HepG2 (cell line): ENCODE measurements around the gene TRIM4. TPM values are rescaled to one million over a fixed set of nuclear protein-coding genes. Genes with fewer than 3 reads are reported as not detected.
"Not testable (repeated sequence)": the region's sequence is repeated elsewhere in the genome, so short reads cannot be mapped to it uniquely, and the experiment has no call there.

Experiments
- ATAC-seq: fragments of 200-7000 bp; cut with Tn5 transposase; 3 replicates; pipeline ENCODE4 v1.9.1; 2020; ENCODE audit warnings: mild to moderate bottlenecking, moderate library complexity
- BruUV-seq: library from RNA; stranded (reverse); fragments of 400-500 nt; replicated peaks from 2 replicates; lab custom pipeline; 2021; lab: Mats Ljungman, UMichigan
- CTCF ChIA-PET: fragments of 300-600 bp; formaldehyde crosslinking; extraction: SDS; loops from one replicate; lab custom pipeline; 2021; ENCODE audit warnings: low total read pairs, inconsistent platforms, low intra/inter-chr PET ratio; lab: Yijun Ruan, JAX
- POLR2A ChIA-PET: fragments of 350-600 bp; sonication (Branson Sonifier 250); formaldehyde crosslinking; loops from one replicate; lab custom pipeline; 2020; ENCODE audit warnings: antibody characterized with exemption, inconsistent platforms; lab: Yijun Ruan, JAX
- DNase-seq: peaks from one replicate; pipeline ENCODE4 v3.0.0-alpha.2; 2015; ENCODE audit warnings: low spot score
- FAIRE-seq: peaks from 3 replicates; lab custom pipeline; 2011; peaks lifted over from hg19 to GRCh38; lab: Jason Lieb, UNC
- H2AFZ ChIP-seq: one replicate; pipeline ENCODE4 v1.6.1; 2011; ENCODE audit warnings: low read length, inconsistent platforms
- H3K27ac ChIP-seq: fragments of 300-600 bp; 3 replicates; pipeline ENCODE4 v1.8.0; 2011; ENCODE audit warnings: mixed run types, mild to moderate bottlenecking, mixed read lengths, low read length, inconsistent platforms; ENCODE audit not compliant: insufficient read depth; ENCODE audit errors: extremely low read length
- H3K27me3 ChIP-seq, 2 experiments: fragments of 200-600 bp in 1 of 2; 2 replicates in 1 of 2; 3 replicates in 1 of 2; pipeline versions ENCODE4 v1.6.0 to v1.8.0; 2011; ENCODE audit warnings: low read length in 2 of 2, mild to moderate bottlenecking in 2 of 2, moderate library complexity in 2 of 2, inconsistent platforms in 1 of 2; ENCODE audit not compliant: insufficient read depth in 2 of 2, control insufficient read depth in 1 of 2
- H3K36me3 ChIP-seq, 2 experiments: fragments of 200-600 bp in 1 of 2; replicated peaks in 1 of 2; 2 replicates in 1 of 2; 3 replicates in 1 of 2; pipeline versions ENCODE4 v1.5.1 to v1.8.0; 2011; ENCODE audit warnings: low read length in 2 of 2, inconsistent platforms in 1 of 2; ENCODE audit not compliant: insufficient read depth in 2 of 2, control insufficient read depth in 1 of 2
- H3K4me1 ChIP-seq: 2 replicates; pipeline ENCODE4 v1.5.1; 2012; ENCODE audit warnings: low read length, inconsistent platforms; ENCODE audit not compliant: insufficient read depth
- H3K4me2 ChIP-seq: 2 replicates; pipeline ENCODE4 v1.6.0; 2011; ENCODE audit warnings: low read depth, low read length, inconsistent platforms
- H3K4me3 ChIP-seq, 3 experiments: fragments of 200-600 bp in 1 of 3; sonication (generic), shearing (Covaris generic) in 1 of 3; replicated peaks in 1 of 3; 2 replicates each; pipeline ENCODE4 v1.5.1; 2011 to 2016; ENCODE audit warnings: low read length in 3 of 3, inconsistent platforms in 2 of 3, low read depth in 2 of 3, mild to moderate bottlenecking in 2 of 3, control low read depth in 1 of 3, mixed read lengths in 1 of 3; ENCODE audit not compliant: insufficient read depth in 1 of 3
- H3K79me2 ChIP-seq: one replicate; pipeline ENCODE4 v1.6.1; 2011; ENCODE audit warnings: low read length, inconsistent platforms; ENCODE audit not compliant: insufficient read depth
- H3K9ac ChIP-seq: 2 replicates; pipeline ENCODE4 v1.6.0; 2011; ENCODE audit warnings: mild to moderate bottlenecking, low read depth, low read length, inconsistent platforms; ENCODE audit not compliant: insufficient read depth
- H3K9me3 ChIP-seq: 2 replicates; pipeline ENCODE4 v1.5.1; 2012; ENCODE audit warnings: mild to moderate bottlenecking, low read length
- H4K20me1 ChIP-seq: 2 replicates; pipeline ENCODE4 v1.6.0; 2011; ENCODE audit warnings: inconsistent platforms, mild to moderate bottlenecking, low read length, moderate library complexity; ENCODE audit not compliant: insufficient read depth
- ATF5 ChIP-seq: sonication (generic); formaldehyde crosslinking; IDR thresholded peaks from 2 replicates; pipeline ENCODE4 v1.4.0; 2020; ENCODE audit warnings: mild to moderate bottlenecking, low read depth, missing genetic modification reagents
- BRCA1 ChIP-seq: sonication (generic); formaldehyde crosslinking; IDR thresholded peaks from 2 replicates; pipeline ENCODE4 v1.4.0; 2020; ENCODE audit warnings: missing genetic modification reagents
- GATA4 ChIP-seq: sonication (generic); IDR thresholded peaks from 2 replicates; pipeline ENCODE4 v1.6.1; 2016; ENCODE audit warnings: antibody characterized with exemption, low read depth, borderline replicate concordance
- HDAC2 ChIP-seq: sonication (generic); formaldehyde crosslinking; IDR thresholded peaks from 2 replicates; pipeline ENCODE4 v1.4.0; 2020; ENCODE audit warnings: missing genetic modification reagents
- KLF6 ChIP-seq: IDR thresholded peaks from 2 replicates; pipeline ENCODE4 v1.8.0; 2016; ENCODE audit warnings: missing biosample characterization, missing genetic modification reagents
- MEF2D ChIP-seq: sonication (generic); formaldehyde crosslinking; IDR thresholded peaks from 2 replicates; pipeline ENCODE4 v1.5.1; 2020; ENCODE audit warnings: mild to moderate bottlenecking, missing genetic modification reagents
- PRDM15 ChIP-seq: sonication (generic); formaldehyde crosslinking; IDR thresholded peaks from 2 replicates; pipeline ENCODE4 v1.4.0; 2020; ENCODE audit warnings: missing genetic modification reagents
- SRF ChIP-seq: IDR thresholded peaks from 2 replicates; pipeline ENCODE4 v1.6.1; 2011; ENCODE audit warnings: mild to moderate bottlenecking, low read depth, low read length, moderate library complexity
- TCF12 ChIP-seq, 2 experiments: fragments of 450-650 bp in 1 of 2; sonication (generic) in 1 of 2; formaldehyde crosslinking in 1 of 2; IDR thresholded peaks; 2 replicates each; pipeline versions ENCODE4 v1.6.1 to v1.8.0; 2017 to 2022; ENCODE audit warnings: antibody characterized with exemption in 1 of 2, mild to moderate bottlenecking in 1 of 2, missing genetic modification reagents in 1 of 2, moderate library complexity in 1 of 2
- ZNF30 ChIP-seq: sonication (generic); formaldehyde crosslinking; IDR thresholded peaks from 2 replicates; pipeline ENCODE4 v1.5.0; 2020; ENCODE audit warnings: mild to moderate bottlenecking, missing genetic modification reagents
- ZNF430 ChIP-seq: sonication (generic); formaldehyde crosslinking; IDR thresholded peaks from 2 replicates; pipeline ENCODE4 v1.9.0; 2021; ENCODE audit warnings: mild to moderate bottlenecking, missing genetic modification reagents
- ZNF710 ChIP-seq: sonication (generic); formaldehyde crosslinking; IDR thresholded peaks from 2 replicates; pipeline ENCODE4 v1.5.0; 2020; ENCODE audit warnings: mild to moderate bottlenecking, missing genetic modification reagents, borderline replicate concordance
- ZNF782 ChIP-seq: sonication (generic); formaldehyde crosslinking; IDR thresholded peaks from 2 replicates; pipeline ENCODE4 v1.4.0; 2020; ENCODE audit warnings: missing genetic modification reagents, mild to moderate bottlenecking, borderline replicate concordance
- WGBS: methylation state at CpG from one replicate; pipeline ENCODE4 v1.1.6; 2017; ENCODE audit warnings: low lambda C conversion rate; 5-methylcytosine and 5-hydroxymethylcytosine counted together
- in situ Hi-C: cut with HindIII; loops from 2 replicates; pipeline ENCODE4 v1.10.0; 2017; ENCODE audit warnings: low pct_unique_long_range_greater_than_20kb; ENCODE audit not compliant: extremely low pct_ligation_motif_present
- intact Hi-C: fragments of 100-400 bp; cut with micrococcal nuclease; formaldehyde crosslinking; loops from one replicate; pipeline ENCODE4 v1.10.0; 2022; ENCODE audit not compliant: unreplicated experiment
- polyA plus RNA-seq, 8 experiments: library from polyadenylated mRNA; depleted of rRNA in 3 of 8; stranded (reverse) in 7 of 8; unstranded in 1 of 8; fragments of >200 nt; fragmentation: Illumina TruSeq in 4 of 8; extraction: Trizol in 4 of 8; gene quantifications; 2 replicates each; pipeline versions ENCODE4 v1.2.1 to v1.2.3, GENCODE V29; 2011 to 2016; ENCODE audit warnings: low read depth in 4 of 8, missing spikeins in 1 of 8, mixed read lengths in 1 of 8; ENCODE audit not compliant: insufficient read depth in 1 of 8
- total RNA-seq, 5 experiments: library from RNA; depleted of rRNA; stranded (reverse); fragments of >200 nt; fragmentation: Illumina TruSeq; extraction: Trizol; gene quantifications; 2 replicates each; pipeline ENCODE4 v1.2.3, GENCODE V29; 2016; ENCODE audit warnings: low read depth in 1 of 5

TRIM4 gene
- total and polyA plus RNA-seq, 2 of the 13 experiments (the other 11 are each of a cell fraction or from before 2014, with no cell fraction given), result 17.6 to 21.7 TPM

- Histone ChIP-seq H4K20me1 (no peaks in the 10 kb centered on the region), H3K4me3 (no peak overlapping the region), H3K27me3 (no peaks in the 10 kb centered on the region), H3K4me2 (no peak overlapping the region), H3K4me1 (no peaks in the 10 kb centered on the region), H2AFZ (no peak overlapping the region), H3K9me3 (no peaks in the 10 kb centered on the region), H3K27ac (no peak overlapping the region), H3K36me3 (no peaks in the 10 kb centered on the region), H3K79me2 (no peaks in the 10 kb centered on the region), H3K9ac (no peak overlapping the region)
- in situ Hi-C loops, result no loop called here
- ATAC-seq (no peak), FAIRE-seq (no peak), DNase-seq (no peak)
- ChIA-PET POLR2A (no interaction called here), CTCF (no interaction called here)
- TF ChIP-seq MEF2D (CRISPR knock-in tag) (no peak), GATA4 (no peak), TCF12 (IDR thresholded peaks at IDR 0.05) (no peak), TCF12 (CRISPR knock-in tag; IDR thresholded peaks at IDR 0.05) (no peak), ZNF30 (no peak), PRDM15 (no peak), ZNF710 (CRISPR knock-in tag) (no peak), KLF6 (CRISPR knock-in tag) (no peak), ATF5 (CRISPR knock-in tag) (no peak), HDAC2 (CRISPR knock-in tag) (no peak), ZNF782 (no peak), BRCA1 (CRISPR knock-in tag) (no peak), SRF (no peak), ZNF430 (no peak)
- intact Hi-C loops, result no loop called here
- 80% methylated on average over 5 of the region's 5 CpGs for WGBS
- BruUV-seq, result no TSS peak
These were observed 26.1 kb downstream of the TRIM4 start for GRCh38 chr7:99893280-99893679.

- ATAC-seq, H3K4me3 ChIP-seq, H4K20me1 ChIP-seq, H2AFZ ChIP-seq, H3K27me3 ChIP-seq, H3K36me3 ChIP-seq, BruUV-seq, H3K4me2 ChIP-seq, POLR2A ChIA-PET, DNase-seq, H3K27ac ChIP-seq, H3K4me1 ChIP-seq, H3K79me2 ChIP-seq, CTCF ChIA-PET, H3K9me3 ChIP-seq, H3K9ac ChIP-seq, FAIRE-seq, in situ Hi-C loops, intact Hi-C loops: not testable (repeated sequence)
- WGBS, result 95% methylated on average over 2 of the region's 2 CpGs
These were observed 29.0 kb downstream of the TRIM4 start for GRCh38 chr7:99890348-99890747.
